IPS-20b (cell line): ENCODE data around the gene OSCP1.
"Not testable (repeated sequence)": the region's sequence is repeated elsewhere in the genome, so short reads cannot be mapped to it uniquely, and the experiment has no call there.

ENCODE experiments used
- H3K27ac ChIP-seq: one replicate; pipeline ENCODE4 v1.5.1; 2013; ENCODE audit warnings: low read length
- H3K27me3 ChIP-seq: 2 replicates; pipeline ENCODE4 v1.6.1; 2013; ENCODE audit warnings: mild to moderate bottlenecking, low read length, inconsistent platforms; ENCODE audit not compliant: insufficient read depth
- H3K36me3 ChIP-seq: 2 replicates; pipeline ENCODE4 v1.6.1; 2013; ENCODE audit warnings: low read depth, mild to moderate bottlenecking, inconsistent platforms, low read length, moderate library complexity; ENCODE audit not compliant: insufficient read depth
- H3K4me1 ChIP-seq: 2 replicates; pipeline ENCODE4 v1.6.1; 2013; ENCODE audit warnings: mild to moderate bottlenecking, control low read depth, inconsistent platforms, low read length, moderate library complexity; ENCODE audit not compliant: insufficient read depth
- H3K4me3 ChIP-seq: 2 replicates; pipeline ENCODE4 v1.5.1; 2013; ENCODE audit warnings: mild to moderate bottlenecking, low read length, inconsistent platforms
- H3K9ac ChIP-seq: 2 replicates; pipeline ENCODE4 v1.6.1; 2013; ENCODE audit warnings: low read depth, mild to moderate bottlenecking, inconsistent platforms, low read length, moderate library complexity
- H3K9me3 ChIP-seq: 2 replicates; pipeline ENCODE4 v1.6.1; 2013; ENCODE audit warnings: mild to moderate bottlenecking, low read depth, low read length, inconsistent platforms; ENCODE audit not compliant: insufficient read depth

OSCP1 gene

GRCh38 chr1:36482724-36483388 is 32.6 kb upstream of the OSCP1 start, which contains the start of gene CSF3R:
TSS of gene CSF3R (minus strand) at chr1:36482913. CDS start at chr1:36479496, 3,417 bp downstream.
- no peaks in the 10 kb centered on the region for H3K36me3 ChIP-seq
- no peak within 1 kb of the TSS for H3K9ac ChIP-seq
- H3K9me3 ChIP-seq: no peaks in the 10 kb centered on the region
- peaks cover 8% of the 10 kb centered on the region; the same call in 1 of the 2 replicates for H3K27me3 ChIP-seq
- H3K4me3 ChIP-seq: no peak within 1 kb of the TSS
- H3K4me1 ChIP-seq: no peaks in the 10 kb centered on the region
- H3K27ac ChIP-seq: no peak within 1 kb of the TSS

GRCh38 chr1:36481771-36482723 is 31.8 kb upstream of the OSCP1 start:
- Histone ChIP-seq H3K36me3 (no peaks in the 10 kb centered on the region), H3K4me3 (no peak overlapping the region), H3K27me3 (peaks cover 8% of the 10 kb centered on the region; the same call in 1 of the 2 replicates), H3K4me1 (no peaks in the 10 kb centered on the region), H3K27ac (no peak overlapping the region), H3K9ac (no peak overlapping the region), H3K9me3 (no peaks in the 10 kb centered on the region)

GRCh38 chr1:36481091-36481490 is 30.8 kb upstream of the OSCP1 start:
- Histone ChIP-seq H3K9ac (no peak overlapping the region), H3K36me3 (no peaks in the 10 kb centered on the region), H3K9me3 (no peaks in the 10 kb centered on the region)

GRCh38 chr1:36480161-36480560 is 29.9 kb upstream of the OSCP1 start:
- peaks cover 8% of the 10 kb centered on the region; the same call in 1 of the 2 replicates for H3K27me3 ChIP-seq
- no peak overlapping the region for H3K27ac ChIP-seq
- no peaks in the 10 kb centered on the region for H3K9me3 ChIP-seq
- no peak overlapping the region for H3K9ac ChIP-seq
- no peaks in the 10 kb centered on the region for H3K36me3 ChIP-seq
- H3K4me1 ChIP-seq: no peaks in the 10 kb centered on the region
- no peak overlapping the region for H3K4me3 ChIP-seq

More at GRCh38 chr1:36481091-36481490, 30.8 kb upstream of the OSCP1 start:
- Histone ChIP-seq H3K27me3 (peaks cover 8% of the 10 kb centered on the region; the same call in 1 of the 2 replicates), H3K4me3 (no peak overlapping the region), H3K27ac (no peak overlapping the region), H3K4me1 (no peaks in the 10 kb centered on the region)

- Histone ChIP-seq H3K4me1 (no peaks in the 10 kb centered on the region), H3K27me3 (peaks cover 8% of the 10 kb centered on the region; the same call in 1 of the 2 replicates), H3K4me3 (no peak overlapping the region), H3K27ac (no peak overlapping the region), H3K9ac (no peak overlapping the region), H3K36me3 (no peaks in the 10 kb centered on the region), H3K9me3 (no peaks in the 10 kb centered on the region)
These were observed 29.3 kb upstream of the OSCP1 start for GRCh38 chr1:36479505-36480051.

- H3K27me3 ChIP-seq: peaks cover 13% of the 10 kb centered on the region; the same call in 1 of the 2 replicates
- H3K27ac ChIP-seq, H3K9ac ChIP-seq, H3K36me3 ChIP-seq, H3K9me3 ChIP-seq, H3K4me1 ChIP-seq, H3K4me3 ChIP-seq: not testable (repeated sequence)
These were observed 27.4 kb upstream of the OSCP1 start for GRCh38 chr1:36477615-36478014.

- no peak overlapping the region for H3K9ac ChIP-seq
- peaks cover 13% of the 10 kb centered on the region; the same call in 1 of the 2 replicates for H3K27me3 ChIP-seq
- H3K4me1 ChIP-seq: no peaks in the 10 kb centered on the region
- no peaks in the 10 kb centered on the region for H3K36me3 ChIP-seq
- no peak overlapping the region for H3K27ac ChIP-seq
- H3K9me3 ChIP-seq: no peaks in the 10 kb centered on the region
- H3K4me3 ChIP-seq: no peak overlapping the region
These were observed 26.7 kb upstream of the OSCP1 start for GRCh38 chr1:36476945-36477344.

GRCh38 chr1:36475910-36476604 is 25.8 kb upstream of the OSCP1 start:
- H3K27me3 ChIP-seq: peaks cover 13% of the 10 kb centered on the region; the same call in 1 of the 2 replicates
- no peak overlapping the region for H3K9ac ChIP-seq
- no peak overlapping the region for H3K27ac ChIP-seq
- H3K4me3 ChIP-seq: no peak overlapping the region
- H3K9me3 ChIP-seq: no peaks in the 10 kb centered on the region
- no peaks in the 10 kb centered on the region for H3K36me3 ChIP-seq
- no peaks in the 10 kb centered on the region for H3K4me1 ChIP-seq

- Histone ChIP-seq H3K9ac (no peak overlapping the region), H3K27ac (no peak overlapping the region), H3K4me1 (no peaks in the 10 kb centered on the region), H3K9me3 (no peaks in the 10 kb centered on the region), H3K4me3 (no peak overlapping the region), H3K27me3 (peaks cover 13% of the 10 kb centered on the region; the same call in 1 of the 2 replicates), H3K36me3 (no peaks in the 10 kb centered on the region)
These were observed 25.1 kb upstream of the OSCP1 start for GRCh38 chr1:36475341-36475740.

GRCh38 chr1:36472656-36473055 is 22.4 kb upstream of the OSCP1 start:
- Histone ChIP-seq H3K27me3 (peaks cover 26% of the 10 kb centered on the region), H3K9me3 (no peaks in the 10 kb centered on the region), H3K9ac (no peak overlapping the region)

More at GRCh38 chr1:36472656-36473055, 22.4 kb upstream of the OSCP1 start:
- no peaks in the 10 kb centered on the region for H3K4me1 ChIP-seq
- no peaks in the 10 kb centered on the region for H3K36me3 ChIP-seq
- H3K4me3 ChIP-seq: no peak overlapping the region
- no peak overlapping the region for H3K27ac ChIP-seq
